Stimulated activated CD4-positive, alpha-beta T cell treated with anti-CD3 and anti-CD28 coated beads, Interleukin-1b, Interleukin-23, amount 100 ng/mL, for 4 hours (primary cell): Measurements from ENCODE around the gene PANK3.
"Not testable (repeated sequence)": the region's sequence is repeated elsewhere in the genome, so short reads cannot be mapped to it uniquely, and the experiment has no call there.

ENCODE experiments used
- DNase-seq, 2 donors: peaks; one replicate each; pipeline ENCODE4 v3.0.0-alpha.2; 2020; ENCODE audit warnings: low read depth in 2 of 2

PANK3 gene

DNA sequence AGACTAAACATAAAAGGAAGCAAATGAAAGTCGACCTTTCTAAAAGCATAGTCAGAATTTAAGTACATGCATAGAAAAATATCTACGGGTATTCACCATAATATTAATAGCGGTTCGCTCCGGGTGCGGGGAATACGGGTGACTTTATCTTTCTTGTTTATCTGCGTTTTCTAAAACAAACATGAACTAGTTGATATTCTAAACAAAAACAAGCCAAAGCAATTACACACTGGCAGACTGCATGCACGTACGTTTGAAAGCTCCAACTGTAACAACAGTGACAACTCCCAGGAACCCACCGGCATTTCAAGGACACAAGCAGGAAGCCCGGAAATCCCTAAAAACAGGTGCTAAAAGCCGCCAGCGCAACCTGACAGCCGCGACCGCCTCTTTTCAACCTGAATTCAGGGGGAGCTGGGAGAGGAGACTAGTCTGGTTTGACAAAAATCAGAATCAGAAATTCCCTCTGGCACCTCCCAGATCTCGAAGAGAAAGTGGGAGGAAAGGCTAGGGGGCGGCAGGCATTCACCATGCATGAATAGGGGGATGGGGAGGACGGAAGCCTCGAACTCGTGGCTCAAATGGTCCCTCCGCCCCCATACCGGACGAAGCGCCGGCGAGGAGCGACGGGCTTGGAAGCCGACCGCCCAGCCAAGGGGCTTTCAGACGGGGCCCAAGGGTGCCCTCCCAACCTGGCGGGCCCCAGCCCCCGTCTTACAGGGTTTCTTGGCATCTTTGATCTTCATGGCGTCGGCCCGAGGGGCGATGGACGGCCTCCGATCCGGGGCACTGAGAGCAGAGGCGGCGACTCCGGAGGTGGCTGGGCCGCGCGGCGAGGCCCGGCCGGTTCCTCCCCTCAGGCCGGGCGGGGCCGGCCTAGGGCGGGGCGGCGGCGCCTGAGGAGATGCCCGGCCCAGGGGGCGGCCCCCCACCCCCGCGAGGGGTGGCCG, at the start of gene PANK3:
Gene PANK3, minus strand, starts transcription at position 831 of the 950 bp plus-strand sequence. Its CDS starts 85 bp downstream, at position 746.
- DNase-seq: peak in 1 of 2 donors; percentile 2

DNA sequence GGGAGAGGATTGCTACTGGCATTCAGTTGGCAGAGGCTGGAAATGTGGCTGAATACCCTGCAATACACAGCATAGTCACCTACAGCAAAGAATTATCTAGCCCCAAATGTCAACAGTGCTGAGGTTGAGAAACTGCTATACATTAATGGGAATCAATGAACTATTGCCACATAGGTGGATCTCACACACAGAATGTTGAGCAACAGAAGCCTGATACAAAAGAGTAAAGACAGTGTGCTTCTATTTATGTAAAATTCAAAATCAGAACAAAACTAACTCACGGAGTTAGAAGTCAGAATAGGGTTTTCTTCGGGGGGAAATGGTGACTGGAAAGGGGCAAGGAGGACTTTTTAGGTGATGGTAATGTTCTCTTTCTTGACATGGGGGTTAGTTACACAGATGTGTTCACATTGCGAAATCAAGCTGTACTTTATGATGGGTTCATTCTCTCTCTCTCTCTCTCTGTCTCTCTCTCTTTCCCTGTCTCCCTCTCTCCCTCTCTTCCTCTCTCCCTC, 45.7 kb upstream of the PANK3 start:
- no peak for DNase-seq

DNA sequence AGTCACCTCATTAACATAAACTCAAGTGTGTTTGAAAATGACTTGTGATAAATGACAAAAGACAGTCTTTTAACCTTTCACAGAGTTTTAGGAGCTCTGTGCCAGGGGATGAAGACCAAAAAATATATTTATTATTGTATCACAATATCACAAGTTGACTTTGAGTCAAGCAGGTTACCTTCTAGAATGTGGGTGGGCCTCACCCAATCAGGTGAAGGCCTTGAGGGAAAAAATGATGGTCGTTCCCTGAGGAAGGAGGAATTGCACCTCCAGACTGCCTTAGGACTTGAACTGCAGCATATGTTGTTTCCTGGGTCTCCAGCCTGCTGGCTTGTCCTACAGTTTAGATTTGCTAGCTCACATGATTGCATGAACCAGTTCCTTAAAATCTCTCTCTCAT, 41.6 kb upstream of the PANK3 start:
- DNase-seq: no peak

DNA sequence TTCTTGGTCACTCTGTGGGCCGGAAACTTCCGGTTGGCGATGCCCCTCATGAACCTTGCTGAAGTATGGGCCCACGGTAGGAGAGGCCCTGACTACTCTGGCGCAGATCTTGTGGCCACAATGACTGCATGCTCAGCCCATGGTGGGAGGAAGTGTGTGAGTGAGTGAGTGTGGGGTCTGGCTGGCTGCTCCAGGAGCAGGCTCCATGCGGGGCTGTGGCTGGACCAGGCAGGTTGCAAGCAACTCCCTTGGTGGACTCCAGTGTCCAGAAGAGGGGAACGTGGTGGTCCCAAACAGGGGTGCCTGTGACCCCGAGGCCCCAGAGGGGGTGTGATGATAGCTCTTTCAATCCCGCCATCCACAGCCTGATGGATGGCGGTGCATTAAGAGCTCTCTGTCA, 35.5 kb upstream of the PANK3 start:
- no peak for DNase-seq

DNA sequence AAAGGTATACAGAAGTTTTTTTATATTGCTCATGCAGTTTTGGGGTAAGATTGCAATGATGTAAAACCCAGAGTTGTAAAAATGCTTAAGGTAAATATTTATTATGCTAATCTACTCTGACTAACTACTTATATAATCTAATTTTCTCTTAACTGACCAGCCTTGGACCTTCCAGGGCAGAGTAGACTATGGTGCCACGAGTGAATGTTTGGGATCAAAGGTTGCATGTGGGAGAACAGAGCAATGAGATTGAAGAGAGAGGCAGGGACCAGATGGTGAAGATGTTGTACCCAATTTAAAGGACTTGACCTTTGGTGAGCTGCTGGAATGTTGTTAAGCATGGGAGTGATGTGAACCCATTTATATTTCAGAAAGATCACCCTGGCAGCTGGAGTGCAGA, 34.8 kb upstream of the PANK3 start:
- DNase-seq: no peak

DNA sequence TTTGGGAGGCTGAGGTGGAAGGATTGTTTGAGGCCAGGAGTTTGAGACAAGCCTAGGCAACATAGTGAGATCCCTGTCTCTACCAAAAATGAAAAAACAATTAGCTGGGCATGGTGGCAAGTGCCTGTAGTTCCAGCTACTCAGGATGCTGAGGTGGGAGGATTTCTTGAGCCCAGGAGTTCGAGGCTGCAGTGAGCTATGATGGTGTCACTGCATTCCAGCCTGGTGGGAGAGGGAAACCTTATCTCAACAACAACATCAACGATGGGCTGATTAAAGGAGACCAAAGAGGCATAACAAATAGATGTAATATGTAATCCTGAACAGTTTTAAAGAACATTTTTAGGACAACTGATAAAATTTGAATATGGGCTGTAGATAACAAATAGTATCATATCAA, 34.2 kb upstream of the PANK3 start:
- no peak for DNase-seq

DNA sequence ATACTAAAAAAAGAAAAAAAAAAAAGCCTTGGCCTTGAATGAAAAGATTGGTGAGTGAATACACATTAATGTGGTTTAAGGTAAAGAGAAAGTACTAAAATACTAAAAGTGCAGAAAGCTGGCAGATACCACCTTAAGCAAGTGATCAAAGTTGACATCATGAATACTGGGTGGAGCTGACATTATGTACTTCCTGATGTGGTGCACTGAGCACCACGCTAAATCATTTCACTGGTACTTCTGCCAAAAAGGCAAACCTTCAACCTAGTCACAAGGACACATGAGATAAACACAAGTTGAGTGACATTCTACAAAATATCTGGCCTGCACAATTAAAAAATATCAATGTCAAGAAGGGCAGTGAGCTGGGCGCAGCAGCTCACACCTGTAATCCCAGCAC, 33.8 kb upstream of the PANK3 start:
- peak in 1 of 2 donors; percentile 5 for DNase-seq

DNA sequence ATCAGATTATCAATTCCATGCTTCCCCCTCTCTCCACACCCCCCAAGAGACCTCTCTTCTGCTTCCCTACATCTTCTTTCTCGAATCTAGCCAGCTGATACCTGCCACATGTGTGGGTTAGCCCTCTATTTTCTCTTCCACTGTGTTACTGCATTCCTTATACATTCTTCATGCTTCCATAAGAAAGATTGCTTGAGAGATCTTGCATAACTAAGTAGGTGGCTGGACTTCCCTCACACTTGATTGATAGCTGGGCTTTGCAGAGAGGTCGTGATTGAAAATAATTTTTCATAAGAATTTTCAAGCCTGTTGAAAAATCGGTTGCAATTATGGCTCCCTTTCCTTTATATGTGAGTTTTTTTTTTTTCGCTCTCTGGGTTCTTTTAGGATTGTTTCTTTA, 33.0 kb upstream of the PANK3 start:
- DNase-seq: no peak

DNA sequence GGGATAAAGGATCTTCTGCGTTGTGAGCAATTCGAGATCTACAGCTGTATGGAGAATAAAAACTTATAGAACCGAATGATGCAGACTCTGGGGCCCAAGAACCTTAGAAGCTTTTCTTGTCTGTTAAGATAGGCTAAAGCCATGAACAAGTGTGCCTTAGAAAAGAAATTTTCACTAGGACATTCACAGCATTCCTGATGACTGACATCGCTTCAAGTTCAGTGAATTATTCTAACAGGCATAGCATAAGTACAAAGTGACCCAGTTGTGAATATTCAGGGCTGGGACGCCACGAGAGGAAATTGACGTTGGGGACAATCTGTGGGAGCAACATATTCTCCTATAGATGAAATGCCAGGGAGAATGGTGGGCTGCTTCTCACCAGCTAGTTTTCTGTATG, 32.0 kb upstream of the PANK3 start:
- DNase-seq: no peak

DNA sequence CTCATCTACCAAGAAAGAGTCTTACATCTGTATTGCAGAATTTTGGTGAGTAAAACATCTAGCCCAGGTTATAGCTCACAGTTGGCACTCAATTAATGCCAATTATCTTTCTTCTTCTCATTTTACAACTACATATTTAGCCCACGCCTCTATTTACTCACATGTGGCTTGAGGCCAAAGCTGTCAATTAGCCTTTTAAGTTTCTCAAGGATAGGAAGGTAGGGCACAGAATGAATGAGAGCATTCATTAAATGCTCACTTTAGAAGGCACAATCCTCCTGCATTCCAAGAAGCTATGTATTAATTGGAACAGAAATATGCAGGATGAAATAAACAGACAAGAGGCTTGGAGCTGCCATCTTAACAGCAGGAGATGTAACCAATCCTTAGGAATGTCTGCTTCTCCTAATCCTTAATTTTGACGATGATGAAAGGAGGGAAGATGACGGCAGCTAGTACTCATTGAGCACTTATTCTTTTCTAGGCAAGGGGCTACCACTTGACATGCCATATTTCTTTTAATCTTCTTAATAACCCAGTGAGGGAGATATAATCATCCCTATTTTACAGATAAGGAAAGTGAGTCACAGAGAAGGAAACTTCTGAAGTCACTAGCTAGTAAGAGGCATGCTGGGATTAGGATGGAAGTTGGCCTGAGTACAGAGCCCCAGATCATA, 30.8 kb upstream of the PANK3 start:
- DNase-seq: no peak

DNA sequence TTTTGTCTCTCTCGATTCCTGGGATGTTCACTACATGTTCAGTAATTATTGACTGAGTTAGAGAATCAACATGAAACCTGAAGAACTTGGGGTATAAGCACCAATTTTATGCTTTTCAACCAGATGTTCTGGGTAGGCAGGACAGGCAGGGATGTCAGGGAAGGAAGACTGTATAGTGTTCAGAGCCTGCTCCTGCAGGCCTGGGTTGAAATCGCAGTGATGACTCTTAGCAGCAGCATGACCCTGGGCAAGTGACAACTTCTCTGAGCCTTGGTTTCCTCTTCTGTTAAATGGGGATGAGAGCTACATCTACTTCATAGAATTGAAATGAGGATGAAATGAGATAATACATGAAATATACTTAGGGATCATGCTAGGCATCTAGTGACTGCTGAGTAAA, 29.7 kb upstream of the PANK3 start:
- no peak for DNase-seq

DNA sequence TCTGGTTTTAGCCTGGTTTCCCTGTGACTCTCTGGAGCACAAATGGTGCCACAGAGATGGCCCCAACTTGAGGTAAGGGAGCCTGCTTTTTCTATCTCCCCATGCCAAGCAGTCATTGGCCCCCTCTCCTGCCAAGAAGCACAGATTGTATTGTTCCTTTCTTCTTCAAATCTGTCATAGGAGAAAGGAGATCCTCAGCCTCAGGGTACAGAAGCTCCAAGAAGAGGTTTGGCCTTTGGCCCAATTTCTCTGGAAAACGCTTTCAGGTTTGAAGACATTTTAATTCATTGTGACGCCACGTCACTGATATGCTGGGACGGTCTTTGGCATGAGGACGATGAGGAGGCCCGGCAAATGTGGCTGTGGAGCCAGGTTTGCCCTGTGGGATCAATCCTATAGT, 29.2 kb upstream of the PANK3 start:
- DNase-seq: no peak

DNA sequence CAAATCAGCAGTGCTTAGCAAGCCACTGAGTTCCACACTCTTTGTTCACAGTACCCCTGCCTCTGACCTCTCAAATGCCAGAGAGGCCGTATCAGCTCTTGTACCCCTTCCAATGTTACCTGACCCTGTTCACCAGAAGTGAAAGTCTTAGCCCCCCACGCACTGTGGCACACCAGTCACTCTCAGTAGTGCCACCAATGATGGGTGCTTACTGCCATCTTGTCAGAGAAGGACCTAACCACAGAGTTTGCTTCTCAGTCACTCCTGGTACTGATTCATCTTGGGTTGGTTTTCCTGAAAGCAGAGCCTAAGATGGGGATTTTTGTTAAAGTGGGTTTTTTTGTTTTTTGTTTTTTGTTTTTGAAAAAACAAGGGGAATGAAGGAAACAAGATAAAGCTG, 28.8 kb upstream of the PANK3 start:
- DNase-seq: no peak

DNA sequence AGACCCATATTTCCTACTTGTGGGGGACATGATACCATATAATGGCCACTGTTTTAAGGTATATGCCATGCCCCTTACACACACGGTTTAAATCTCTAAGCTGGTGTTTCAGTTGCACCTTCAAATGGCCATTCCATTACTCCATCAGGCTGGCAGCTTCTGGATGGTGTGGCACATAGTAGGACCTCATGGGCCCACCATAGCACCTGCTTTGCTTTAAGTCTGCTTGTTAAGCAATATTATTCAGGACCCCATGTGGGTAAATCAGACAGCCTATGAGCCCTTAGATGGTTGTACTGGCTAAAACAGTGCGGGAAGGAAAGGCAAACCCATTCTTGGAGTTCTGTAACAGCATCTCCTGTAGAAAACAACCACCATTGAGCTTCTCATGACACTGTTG, 27.4 kb upstream of the PANK3 start:
- DNase-seq: no peak

DNA sequence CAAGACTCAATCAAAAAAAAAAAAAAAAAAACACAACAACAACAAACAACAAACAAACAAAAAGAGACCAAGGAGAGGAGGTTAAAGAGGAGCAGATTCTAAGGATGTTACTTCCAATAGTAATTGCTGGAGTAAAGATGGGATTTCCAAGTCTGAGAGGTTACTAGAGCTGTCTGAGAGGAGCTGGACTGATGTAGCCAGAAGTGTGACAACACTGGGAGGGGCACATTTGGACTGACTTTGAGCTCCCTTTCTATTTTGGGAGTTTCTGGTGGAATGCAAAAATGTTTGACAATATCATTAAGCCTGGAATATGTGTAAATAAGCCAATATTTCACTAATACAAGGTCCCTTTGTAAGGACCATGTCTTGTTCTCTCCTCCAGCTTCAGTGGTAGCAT, 25.3 kb upstream of the PANK3 start:
- no peak for DNase-seq

DNA sequence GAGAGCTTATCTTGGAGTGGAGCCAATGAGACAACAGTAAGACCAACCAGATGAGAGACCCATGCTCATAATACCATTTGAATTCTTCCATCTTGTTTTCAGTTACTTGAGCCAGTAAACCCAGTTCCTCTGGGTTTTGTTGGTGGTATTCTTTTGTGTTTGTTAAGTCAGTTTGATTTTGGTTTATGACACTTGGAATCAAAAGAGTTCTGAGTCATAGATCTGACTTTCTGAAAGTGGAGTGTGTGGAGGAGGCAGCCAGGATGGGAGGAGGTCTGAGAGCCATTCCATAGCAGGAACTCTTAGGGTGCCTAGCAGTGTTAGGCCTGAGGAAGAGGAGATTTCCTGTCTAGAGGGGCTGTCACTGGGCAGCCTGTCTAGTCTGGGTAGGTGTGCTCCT, 24.6 kb upstream of the PANK3 start:
- DNase-seq: no peak

DNA sequence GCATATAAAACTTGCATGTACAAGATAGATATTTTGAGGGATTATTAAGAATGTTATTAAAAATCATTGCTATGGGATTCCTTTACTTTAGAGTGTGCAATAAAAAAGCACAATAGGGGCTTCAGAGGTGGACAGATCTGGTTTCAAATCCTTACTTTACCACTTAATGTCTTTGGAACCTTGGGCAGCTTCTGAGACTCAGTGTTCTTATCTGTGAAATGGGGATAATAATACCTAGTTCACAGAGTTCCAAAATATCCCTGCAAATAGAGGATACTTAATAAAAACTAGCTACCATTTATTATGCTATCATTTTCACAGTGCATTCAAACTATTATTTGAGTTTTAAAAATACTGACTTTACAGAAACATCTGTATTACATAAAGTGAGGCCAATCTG, 23.3 kb upstream of the PANK3 start:
- no peak for DNase-seq

DNA sequence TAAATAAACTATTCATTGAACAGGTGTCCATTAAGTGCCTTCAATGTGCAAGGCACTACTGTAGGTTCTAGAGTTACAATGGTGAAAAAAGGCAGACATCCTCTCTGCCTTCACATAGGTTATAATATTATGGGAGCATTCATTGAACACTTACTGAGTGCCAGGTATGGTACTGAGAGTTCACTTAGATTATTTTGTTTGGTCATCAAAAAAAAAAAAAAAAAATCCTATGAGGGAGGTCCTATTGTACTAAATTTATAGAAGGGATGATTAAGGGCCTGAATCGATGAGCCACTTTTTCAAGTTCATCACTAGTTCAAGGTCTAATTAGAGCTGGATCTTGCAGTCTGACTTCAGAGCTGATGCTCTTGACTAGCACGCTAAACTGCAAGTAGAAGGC, 22.8 kb upstream of the PANK3 start:
- no peak for DNase-seq

DNA sequence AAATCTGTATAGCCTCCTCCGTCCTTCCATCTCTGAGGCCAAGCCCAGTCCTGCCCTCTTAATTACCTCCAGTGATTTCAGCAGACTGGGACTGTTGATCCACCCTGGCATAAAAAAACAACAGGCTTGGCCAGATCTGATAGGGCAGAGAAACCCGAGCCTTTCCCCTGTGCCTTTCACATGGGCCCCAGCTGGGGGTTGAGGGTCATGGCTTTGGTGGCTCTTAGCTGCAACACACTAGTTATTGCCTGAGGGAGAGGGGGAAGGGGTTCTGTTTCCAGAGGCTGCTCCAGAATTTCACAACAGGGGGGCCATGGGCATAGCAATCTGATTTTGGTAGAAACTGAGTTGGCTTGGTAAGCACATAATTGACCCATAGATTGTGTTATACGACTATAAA, 21.2 kb upstream of the PANK3 start:
- no peak for DNase-seq

DNA sequence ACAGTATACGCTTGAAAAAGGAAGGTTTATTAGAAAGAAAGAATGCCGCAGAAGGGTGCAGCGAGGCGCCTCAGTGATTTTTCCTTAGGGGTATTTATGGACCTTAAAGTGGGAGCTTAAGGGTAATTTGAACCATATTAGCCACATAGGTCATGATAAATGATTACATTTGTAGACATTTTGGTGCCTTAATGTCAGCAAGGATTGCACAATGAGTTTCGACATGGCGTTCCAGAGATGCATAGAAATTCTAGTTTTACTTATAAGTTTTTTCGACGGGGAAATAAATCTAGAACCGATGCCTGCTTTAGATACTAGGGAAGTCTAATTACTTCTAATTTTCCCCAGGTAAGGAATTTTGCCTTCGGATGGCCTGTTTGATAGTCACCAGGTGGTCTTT, 20.7 kb upstream of the PANK3 start:
- no peak for DNase-seq

DNA sequence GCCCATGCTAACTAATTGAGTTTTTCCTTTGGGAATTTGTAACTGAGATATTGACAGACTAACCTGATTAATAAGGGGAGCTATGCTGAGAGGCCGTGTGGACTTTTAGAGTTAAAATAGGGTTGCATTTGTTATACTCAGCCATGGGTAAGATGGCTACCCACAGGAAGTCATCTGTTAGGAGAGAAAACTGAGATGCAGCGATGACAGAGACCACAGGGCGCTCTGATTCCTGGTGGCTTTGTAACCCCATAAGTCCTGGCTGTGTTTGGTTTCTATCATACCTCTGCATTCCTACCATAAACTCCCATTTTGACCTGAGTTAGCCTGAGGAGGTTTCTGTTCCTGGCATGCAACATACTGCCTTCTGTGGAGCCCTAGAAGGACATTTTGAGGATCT, 19.5 kb upstream of the PANK3 start:
- no peak for DNase-seq

DNA sequence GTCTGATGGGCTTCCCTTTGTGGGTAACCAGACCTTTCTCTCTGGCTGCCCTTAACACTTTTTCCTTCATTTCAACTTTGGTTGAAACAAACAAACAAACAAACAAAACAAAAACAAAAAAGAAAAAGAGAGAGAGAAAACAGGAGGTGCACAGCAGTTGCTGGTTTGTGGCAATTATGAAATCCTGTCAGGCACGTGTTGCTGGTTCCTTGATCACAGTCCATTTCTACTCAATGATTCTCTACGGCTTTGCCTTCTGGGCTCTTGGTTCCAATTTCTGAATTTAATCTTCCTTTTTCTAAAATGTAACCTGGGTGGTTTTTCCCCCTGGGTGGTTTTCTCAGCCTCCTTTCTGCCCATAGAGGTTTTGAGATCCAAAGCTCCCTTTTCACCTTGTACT, 17.8 kb upstream of the PANK3 start:
- no peak for DNase-seq

DNA sequence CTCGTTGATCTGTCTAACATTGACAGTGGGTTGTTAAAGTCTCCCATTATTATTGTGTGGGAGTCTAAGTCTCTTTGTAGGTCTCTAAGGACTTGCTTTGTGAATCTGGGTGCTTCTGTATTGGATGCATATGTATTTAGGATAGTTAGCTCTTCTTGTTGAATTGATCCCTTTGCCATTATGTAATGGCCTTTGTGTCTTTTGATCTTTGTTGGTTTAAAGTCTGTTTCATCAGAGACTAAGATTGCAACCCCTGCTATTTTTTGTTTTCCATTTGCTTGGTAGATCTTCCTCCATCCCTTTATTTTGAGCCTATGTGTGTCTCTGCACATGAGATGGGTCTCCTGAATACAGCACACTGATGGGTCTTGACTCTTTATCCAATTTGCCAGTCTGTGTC, 17.0 kb upstream of the PANK3 start:
- DNase-seq: not testable (repeated sequence)
